Memory B cell (primary cell): Measurements from ENCODE around the gene FMNL2.

Experiments used
- ATAC-seq: fragments of 150-1000 bp; cut with Tn5 transposase; 2 replicates; pipeline ENCODE4 v1.10.0; 2021; ENCODE audit warnings: low read depth, mild to moderate bottlenecking, moderate library complexity
- DNase-seq, 2 donors: peaks; one replicate each; pipeline ENCODE4 v3.0.0; 2022; ENCODE audit warnings: low spot score in 2 of 2
- H3K27ac Mint-ChIP-seq: one replicate; pipeline ENCODE4 v1.8.0; 2022; ENCODE audit warnings: mild to moderate bottlenecking, moderate library complexity, mixed read lengths
- H3K27me3 Mint-ChIP-seq: one replicate; pipeline ENCODE4 v1.8.0; 2022; ENCODE audit warnings: mixed read lengths
- H3K36me3 Mint-ChIP-seq: one replicate; pipeline ENCODE4 v1.8.0; 2022; ENCODE audit warnings: mild to moderate bottlenecking, mixed read lengths
- H3K4me1 Mint-ChIP-seq: one replicate; pipeline ENCODE4 v1.8.0; 2022; ENCODE audit warnings: mixed read lengths
- H3K4me3 Mint-ChIP-seq: one replicate; pipeline ENCODE4 v1.8.0; 2022; ENCODE audit warnings: mild to moderate bottlenecking, moderate library complexity, mixed read lengths
- H3K9me3 Mint-ChIP-seq: one replicate; pipeline ENCODE4 v1.8.0; 2022; ENCODE audit warnings: mixed read lengths

FMNL2 gene

GRCh38 chr2:152425765-152426727 lies 91.1 kb downstream of the FMNL2 start:
- ATAC-seq (peak; percentile 22), DNase-seq (no peak)
- H3K27ac Mint-ChIP-seq: no peak overlapping the region

DNA sequence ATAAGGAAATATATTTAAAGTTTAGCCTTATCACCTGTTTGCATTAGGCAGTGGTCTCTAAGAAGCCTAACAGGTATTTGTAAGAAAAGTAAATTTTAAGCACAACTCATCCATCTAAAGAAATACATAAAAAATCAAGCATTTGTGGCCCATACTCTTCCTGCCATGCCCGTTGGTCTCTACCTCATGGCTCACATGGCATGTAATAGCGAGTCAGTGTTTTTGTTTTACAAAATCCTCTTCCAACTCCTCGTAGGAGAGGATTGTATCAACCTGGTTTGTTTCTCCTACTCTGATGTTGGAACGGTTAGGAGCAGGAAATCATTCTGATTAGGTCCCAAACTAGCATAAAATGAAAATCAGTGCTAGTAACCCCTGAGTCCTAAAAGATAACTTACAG lies 91.8 kb downstream of the FMNL2 start:
- Mint-ChIP-seq H3K27me3 (peaks cover 1% of the 10 kb centered on the region), H3K4me3 (no peak overlapping the region), H3K36me3 (no peaks in the 10 kb centered on the region), H3K4me1 (peaks cover 3% of the 10 kb centered on the region), H3K9me3 (no peaks in the 10 kb centered on the region), H3K27ac (no peak overlapping the region)
- DNase-seq: no peak
- no peak for ATAC-seq

More at GRCh38 chr2:152425765-152426727, 91.1 kb downstream of the FMNL2 start:
- no peaks in the 10 kb centered on the region for H3K36me3 Mint-ChIP-seq
- no peak overlapping the region for H3K4me3 Mint-ChIP-seq
- H3K4me1 Mint-ChIP-seq: peaks cover 7% of the 10 kb centered on the region
- H3K9me3 Mint-ChIP-seq: no peaks in the 10 kb centered on the region
- H3K27me3 Mint-ChIP-seq: peaks cover 1% of the 10 kb centered on the region

- H3K36me3 Mint-ChIP-seq: no peaks in the 10 kb centered on the region
- H3K4me3 Mint-ChIP-seq: no peak overlapping the region
- H3K4me1 Mint-ChIP-seq: peaks cover 6% of the 10 kb centered on the region
- no peaks in the 10 kb centered on the region for H3K9me3 Mint-ChIP-seq
- peaks cover 1% of the 10 kb centered on the region for H3K27me3 Mint-ChIP-seq
- no peak for ATAC-seq
- DNase-seq: no peak
- H3K27ac Mint-ChIP-seq: no peak overlapping the region
These were observed 92.9 kb downstream of the FMNL2 start for GRCh38 chr2:152427902-152428301.

GRCh38 chr2:152428800-152429582 lies 94.0 kb downstream of the FMNL2 start:
- no peaks in the 10 kb centered on the region for H3K27me3 Mint-ChIP-seq
- DNase-seq: no peak
- H3K27ac Mint-ChIP-seq: no peak overlapping the region

DNA sequence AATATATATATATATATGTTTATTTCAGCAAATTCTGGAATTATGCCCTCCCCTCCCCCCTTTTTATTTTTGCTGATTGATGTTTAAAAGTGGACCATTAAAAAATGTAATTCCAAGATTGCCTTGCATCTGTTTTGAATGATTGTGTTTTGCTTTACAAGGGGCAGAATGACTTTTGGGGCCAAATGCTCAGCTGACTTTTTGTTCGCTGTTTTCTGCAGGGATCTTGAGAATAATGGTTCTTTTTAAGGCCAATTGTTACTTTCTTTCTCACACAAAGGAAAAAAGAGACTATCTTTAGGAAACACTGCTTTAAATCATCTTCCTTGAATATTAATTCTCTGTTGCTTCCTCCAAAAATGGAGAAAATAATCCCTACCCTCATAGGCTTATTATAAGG lies 95.9 kb downstream of the FMNL2 start:
- H3K27me3 Mint-ChIP-seq: no peaks in the 10 kb centered on the region
- ATAC-seq: no peak
- no peak for DNase-seq
- no peak overlapping the region for H3K27ac Mint-ChIP-seq
- H3K9me3 Mint-ChIP-seq: no peaks in the 10 kb centered on the region
- H3K4me3 Mint-ChIP-seq: no peak overlapping the region
- H3K36me3 Mint-ChIP-seq: no peaks in the 10 kb centered on the region
- H3K4me1 Mint-ChIP-seq: peaks cover 6% of the 10 kb centered on the region

More at GRCh38 chr2:152428800-152429582, 94.0 kb downstream of the FMNL2 start:
- no peaks in the 10 kb centered on the region for H3K9me3 Mint-ChIP-seq
- no peak for ATAC-seq
- H3K4me3 Mint-ChIP-seq: no peak overlapping the region
- no peaks in the 10 kb centered on the region for H3K36me3 Mint-ChIP-seq
- H3K4me1 Mint-ChIP-seq: peaks cover 6% of the 10 kb centered on the region

DNA sequence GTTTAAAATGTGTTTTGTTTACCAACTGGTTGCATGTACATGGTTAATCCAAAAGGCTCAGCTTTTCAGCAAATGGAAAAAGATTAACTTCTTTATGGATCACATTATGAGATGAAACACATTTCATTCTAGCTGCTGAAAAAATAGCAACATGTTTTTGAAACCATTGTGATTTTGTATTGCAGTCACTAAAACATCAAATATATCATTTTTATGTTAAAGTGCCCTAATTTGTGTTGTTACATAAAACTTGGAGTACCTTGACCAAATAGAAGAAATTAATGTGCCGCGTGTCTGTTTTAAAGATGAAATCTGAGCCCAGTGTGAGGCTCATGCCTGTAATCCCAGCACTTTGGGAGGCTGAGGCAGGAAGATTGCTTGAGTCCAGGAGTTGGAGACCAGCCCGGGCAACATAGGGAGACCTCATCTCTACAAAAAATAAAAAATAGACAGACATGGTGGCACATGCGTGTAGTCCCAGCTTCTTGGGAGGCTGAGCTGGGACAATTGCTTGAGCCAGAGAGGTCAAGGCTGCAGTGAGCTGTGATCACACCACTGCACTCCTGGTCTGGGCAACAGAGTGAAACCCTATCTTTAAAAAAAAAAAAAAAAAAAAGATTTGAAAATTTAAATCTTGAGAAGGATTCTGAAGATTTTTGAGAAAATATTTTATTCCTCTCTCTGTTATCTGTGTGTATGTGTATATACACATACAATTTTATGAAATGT lies 96.6 kb downstream of the FMNL2 start:
- no peaks in the 10 kb centered on the region for H3K9me3 Mint-ChIP-seq

DNA sequence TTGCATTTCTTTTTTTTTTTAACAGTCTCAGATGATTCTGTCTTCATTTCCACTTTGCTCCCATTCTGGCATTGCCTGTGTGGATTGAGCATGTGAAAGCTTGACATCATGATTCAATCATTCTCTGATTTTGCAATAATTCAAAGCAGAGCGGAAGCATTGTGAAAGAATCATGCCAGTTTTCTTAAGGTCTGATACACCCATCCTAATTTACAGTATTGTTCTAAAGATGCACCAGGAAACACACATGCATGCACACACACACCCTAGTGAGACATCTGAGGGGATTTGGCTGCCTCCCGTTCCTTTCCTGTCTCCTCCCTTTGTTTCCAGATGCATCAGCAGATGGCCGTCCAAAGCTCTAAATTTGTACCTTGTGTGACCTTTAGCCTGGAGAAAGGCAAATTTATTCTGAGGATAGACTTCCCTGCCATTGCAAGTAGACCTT lies 97.3 kb downstream of the FMNL2 start:
- H3K27me3 Mint-ChIP-seq: no peaks in the 10 kb centered on the region
- H3K27ac Mint-ChIP-seq: no peak overlapping the region
- no peaks in the 10 kb centered on the region for H3K36me3 Mint-ChIP-seq
- no peaks in the 10 kb centered on the region for H3K9me3 Mint-ChIP-seq
- peaks cover 6% of the 10 kb centered on the region for H3K4me1 Mint-ChIP-seq
- H3K4me3 Mint-ChIP-seq: no peak overlapping the region
- DNase-seq (no peak), ATAC-seq (no peak)

More for the DNA sequence above, 96.6 kb downstream of the FMNL2 start:
- Mint-ChIP-seq H3K27ac (no peak overlapping the region), H3K4me1 (peaks cover 6% of the 10 kb centered on the region), H3K27me3 (no peaks in the 10 kb centered on the region), H3K36me3 (no peaks in the 10 kb centered on the region), H3K4me3 (no peak overlapping the region)
- DNase-seq (no peak), ATAC-seq (no peak)

GRCh38 chr2:152432765-152433164 lies 97.8 kb downstream of the FMNL2 start:
- H3K4me1 Mint-ChIP-seq: peaks cover 6% of the 10 kb centered on the region
- H3K36me3 Mint-ChIP-seq: no peaks in the 10 kb centered on the region
- ATAC-seq (no peak), DNase-seq (no peak)
- H3K4me3 Mint-ChIP-seq: no peak overlapping the region
- H3K27ac Mint-ChIP-seq: no peak overlapping the region
- H3K27me3 Mint-ChIP-seq: no peaks in the 10 kb centered on the region
- H3K9me3 Mint-ChIP-seq: no peaks in the 10 kb centered on the region

DNA sequence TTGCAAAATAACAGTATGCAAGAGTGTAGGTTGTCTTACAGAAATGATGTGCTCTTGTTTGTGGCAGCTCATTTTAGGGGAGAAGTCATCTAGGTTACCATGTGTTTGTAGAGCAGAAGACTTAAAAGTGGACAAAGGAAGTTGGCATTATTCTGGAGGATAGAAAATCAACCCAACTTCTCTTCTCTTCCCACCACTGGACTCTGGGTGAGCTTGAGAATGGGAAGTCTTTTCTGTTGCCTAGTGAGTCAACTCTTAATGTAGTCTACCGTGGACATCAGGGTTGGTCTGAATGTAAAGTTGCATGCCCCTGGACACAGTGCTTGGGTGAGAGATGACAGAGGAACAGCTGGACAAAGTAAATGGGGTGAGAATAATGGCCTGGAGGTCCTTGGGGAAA lies 98.3 kb downstream of the FMNL2 start:
- Mint-ChIP-seq H3K27me3 (no peaks in the 10 kb centered on the region), H3K27ac (no peak overlapping the region), H3K36me3 (no peaks in the 10 kb centered on the region), H3K4me1 (peaks cover 6% of the 10 kb centered on the region), H3K4me3 (no peak overlapping the region), H3K9me3 (no peaks in the 10 kb centered on the region)
- ATAC-seq (no peak), DNase-seq (no peak)

GRCh38 chr2:152433791-152434190 lies 98.8 kb downstream of the FMNL2 start:
- no peak for DNase-seq
- ATAC-seq: no peak
- Mint-ChIP-seq H3K27ac (no peak overlapping the region), H3K36me3 (no peaks in the 10 kb centered on the region), H3K4me3 (no peak overlapping the region), H3K9me3 (no peaks in the 10 kb centered on the region), H3K4me1 (peaks cover 4% of the 10 kb centered on the region), H3K27me3 (no peaks in the 10 kb centered on the region)

DNA sequence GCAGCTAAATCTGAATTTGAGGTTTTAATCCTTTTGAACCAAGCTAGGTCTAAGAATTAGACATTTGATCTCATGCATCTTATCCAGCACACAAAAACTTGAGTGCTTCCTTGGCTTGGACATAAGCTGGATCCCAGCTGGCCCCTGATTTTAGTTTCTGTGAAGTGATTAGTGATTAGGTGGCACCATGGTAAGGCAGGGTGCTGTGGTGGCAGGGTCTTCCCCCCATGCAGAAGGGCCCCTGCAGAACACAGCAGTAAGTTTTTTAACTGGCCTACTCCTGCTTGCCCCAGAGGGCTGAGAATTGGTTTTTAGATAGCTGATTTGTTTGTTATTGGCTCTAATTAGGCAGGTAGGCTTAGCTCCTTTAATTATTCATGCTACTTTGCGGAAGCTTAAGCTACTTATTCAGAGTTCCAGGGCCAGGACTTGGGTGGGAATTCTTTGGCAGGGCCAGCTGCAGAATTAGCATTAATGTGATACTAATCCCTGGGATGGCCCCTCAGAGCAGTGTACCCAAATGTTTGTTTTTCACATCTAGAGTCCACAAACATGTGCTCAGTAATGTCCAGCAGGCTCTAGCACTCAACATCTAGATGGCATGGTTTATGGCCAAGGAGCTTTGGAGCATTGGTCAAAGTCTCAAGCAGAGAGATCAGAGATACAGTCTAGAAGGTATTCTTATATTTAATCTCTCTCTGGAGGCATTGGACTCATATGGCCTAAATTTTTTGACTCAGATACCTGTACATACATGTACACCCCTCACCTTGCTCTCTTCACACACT lies 99.6 kb downstream of the FMNL2 start:
- no peak overlapping the region for H3K4me3 Mint-ChIP-seq
- H3K4me1 Mint-ChIP-seq: peaks cover 3% of the 10 kb centered on the region

GRCh38 chr2:152436148-152436547 lies 101.2 kb downstream of the FMNL2 start:
- Mint-ChIP-seq H3K27me3 (no peaks in the 10 kb centered on the region), H3K36me3 (no peaks in the 10 kb centered on the region), H3K9me3 (no peaks in the 10 kb centered on the region), H3K4me3 (no peak overlapping the region), H3K27ac (no peak overlapping the region), H3K4me1 (peaks cover 3% of the 10 kb centered on the region)
- ATAC-seq (no peak), DNase-seq (no peak)

More for the DNA sequence above, 99.6 kb downstream of the FMNL2 start:
- H3K27ac Mint-ChIP-seq: no peak overlapping the region
- no peak for DNase-seq
- ATAC-seq: no peak
- H3K27me3 Mint-ChIP-seq: no peaks in the 10 kb centered on the region
- H3K9me3 Mint-ChIP-seq: no peaks in the 10 kb centered on the region
- no peaks in the 10 kb centered on the region for H3K36me3 Mint-ChIP-seq
